ENCODE results near the gene DENND1A.

The DENND1A gene

DNA sequence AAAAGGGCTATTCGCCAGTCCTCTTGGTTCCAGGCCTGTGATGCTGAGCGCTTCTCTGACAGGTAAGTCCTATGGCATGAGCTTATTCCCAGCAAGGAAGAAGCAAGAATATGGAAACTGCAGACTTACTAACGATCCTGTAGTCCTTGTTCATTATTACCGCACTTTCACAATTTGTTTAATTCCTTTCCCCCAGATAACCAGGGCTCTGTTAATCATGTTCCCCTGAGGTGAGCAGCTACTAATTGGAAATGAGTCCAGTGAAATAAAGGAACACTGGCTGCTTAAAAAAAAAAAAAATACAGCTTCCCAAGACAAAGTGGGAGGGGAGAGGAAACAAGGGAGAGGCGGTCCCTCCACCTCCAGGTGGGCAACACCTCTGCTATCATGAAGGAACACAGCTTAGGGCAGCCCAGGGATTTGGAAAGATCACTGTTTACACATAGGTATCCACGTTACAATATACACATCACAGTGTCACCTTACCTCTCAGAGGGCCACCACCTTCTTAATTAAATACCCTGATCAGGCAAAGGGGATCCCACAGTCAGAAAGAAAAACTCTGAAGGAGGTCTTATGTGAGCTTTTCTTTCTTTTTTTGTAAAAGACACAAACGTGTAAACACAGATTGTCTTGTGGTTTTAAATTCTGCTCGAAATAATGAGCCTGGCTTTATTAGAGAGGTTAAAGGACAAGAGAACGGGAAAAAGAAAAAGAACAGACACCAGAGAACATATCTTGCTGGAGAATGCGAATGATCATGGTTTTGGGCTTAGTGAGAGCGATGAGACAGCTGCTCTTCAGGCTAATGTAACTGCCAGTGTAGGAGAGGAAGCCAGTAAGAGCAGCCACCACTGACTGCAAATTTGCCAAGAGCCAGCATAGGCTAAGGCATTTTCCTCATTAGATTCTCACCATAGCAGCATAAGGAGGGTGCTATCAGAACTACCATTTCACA lies 315.3 kb downstream of the DENND1A start:
- H3K4me3 ChIP-seq (ENCODE audit: low read depth, low read length) = no peak overlapping the region
- TF ChIP-seq CTCF (IDR thresholded peaks at IDR 0.05; ENCODE audit: low read depth, low read length) = no peak

DNA sequence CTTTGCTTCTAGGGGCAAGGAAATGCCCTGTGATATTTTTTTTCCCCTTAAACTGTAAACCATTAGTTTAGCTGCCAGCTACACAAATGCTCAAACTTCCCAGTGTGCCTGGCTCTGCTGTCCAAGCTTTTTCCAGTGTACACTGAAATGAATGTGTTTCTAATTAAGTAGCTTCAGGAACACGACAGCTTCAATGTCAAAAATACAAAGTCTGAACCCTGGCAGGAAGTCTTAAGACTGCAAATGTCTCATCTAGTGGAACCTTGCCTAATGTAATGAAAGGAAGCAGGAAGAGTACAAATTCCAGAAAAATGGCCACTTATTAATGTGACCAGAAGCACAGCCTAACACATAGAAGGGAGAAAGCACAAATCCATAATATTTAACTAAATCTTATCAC lies 318.7 kb downstream of the DENND1A start:
- no peak overlapping the region for H3K4me3 ChIP-seq (ENCODE audit: low read depth, low read length)
- TF ChIP-seq CTCF (IDR thresholded peaks at IDR 0.05; ENCODE audit: low read depth, low read length) = no peak

GRCh38 chr9:123609844-123610243 lies 320.1 kb downstream of the DENND1A start:
- H3K4me3 ChIP-seq (ENCODE audit: low read depth, low read length) = no peak overlapping the region
- TF ChIP-seq CTCF (IDR thresholded peaks at IDR 0.05; ENCODE audit: low read depth, low read length) = no peak

GRCh38 chr9:123608104-123608503 lies 321.8 kb downstream of the DENND1A start:
- TF ChIP-seq CTCF (IDR thresholded peaks at IDR 0.05; ENCODE audit: low read depth, low read length) = no peak
- no peak overlapping the region for H3K4me3 ChIP-seq (ENCODE audit: low read depth, low read length)

- H3K4me3 ChIP-seq (ENCODE audit: low read depth, low read length) = no peak overlapping the region
- no peak for TF ChIP-seq CTCF (IDR thresholded peaks at IDR 0.05; ENCODE audit: low read depth, low read length)
Measured at GRCh38 chr9:123607479-123607878, 322.4 kb downstream of the DENND1A start.

- H3K4me3 ChIP-seq (ENCODE audit: low read depth, low read length) = no peak overlapping the region
- TF ChIP-seq CTCF (IDR thresholded peaks at IDR 0.05; ENCODE audit: low read depth, low read length) = no peak
Measured at GRCh38 chr9:123606141-123606540, 323.8 kb downstream of the DENND1A start.

DNA sequence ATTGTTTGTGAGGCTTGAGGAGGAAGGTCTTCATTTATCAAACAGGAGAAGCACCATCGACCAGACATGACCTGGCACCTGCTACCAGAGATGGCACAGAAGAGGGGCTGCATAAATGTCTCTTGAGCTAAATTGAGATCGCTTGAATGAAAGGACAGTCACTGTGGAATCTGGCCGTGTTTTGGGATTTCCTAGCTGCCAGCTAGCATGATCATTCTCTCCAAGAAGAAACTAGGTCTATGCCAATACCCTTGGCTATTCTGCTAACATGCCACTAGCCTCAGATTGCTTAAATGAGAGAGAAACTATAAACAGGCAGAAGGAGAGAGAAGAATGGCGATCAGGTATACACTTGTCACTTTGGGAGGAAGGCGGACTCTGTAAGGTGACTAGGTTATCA lies 324.6 kb downstream of the DENND1A start:
- no peak overlapping the region for H3K4me3 ChIP-seq (ENCODE audit: low read depth, low read length)
- no peak for TF ChIP-seq CTCF (IDR thresholded peaks at IDR 0.05; ENCODE audit: low read depth, low read length)
